ENCODE results near the gene SLC6A17. TPM values are rescaled to one million over a fixed set of nuclear protein-coding genes. Genes with fewer than 3 reads are reported as not detected.

Gene SLC6A17
- total RNA-seq, 1 experiment from 2014 or later, result 0.17 TPM

GRCh38 chr1:110153407-110153950, 3.2 kb downstream of the SLC6A17 start:
- Histone ChIP-seq H4K91ac (ENCODE audit: insufficient read length, low read depth, low read length) (no peak overlapping the region), H3K4ac (ENCODE audit: low read depth, low read length) (no peak overlapping the region), H3K4me2 (ENCODE audit: insufficient read depth, insufficient read length, low read length) (no peak overlapping the region), H3K23ac (ENCODE audit: insufficient read length, low read depth, low read length) (no peak overlapping the region), H2AFZ (ENCODE audit: low read length) (no peak overlapping the region), H3K14ac (ENCODE audit: insufficient read depth, low read length) (no peak overlapping the region), H3K79me1 (ENCODE audit: insufficient read depth, low read depth, low read length, poor library complexity, severe bottlenecking) (no peaks in the 10 kb centered on the region), H2BK15ac (ENCODE audit: low read depth, low read length) (no peak overlapping the region), H4K20me1 (ENCODE audit: control insufficient read depth, insufficient read depth, insufficient read length) (peaks cover 3% of the 10 kb centered on the region), H3K4me1 (ENCODE audit: insufficient read depth, low read length) (no peaks in the 10 kb centered on the region), H2BK5ac (ENCODE audit: insufficient read length, low read length) (no peak overlapping the region), H4K8ac (replicated peaks; ENCODE audit: insufficient read length, low read depth, low read length) (no peak overlapping the region), H2BK12ac (ENCODE audit: insufficient read length, low read depth, low read length) (no peak overlapping the region), H3K27me3 (ENCODE audit: insufficient read depth, low read length) (peaks cover 34% of the 10 kb centered on the region), H2AK5ac (ENCODE audit: insufficient read length, low read length) (no peak overlapping the region), H2BK20ac (ENCODE audit: low read depth, low read length, poor library complexity, severe bottlenecking) (no peak overlapping the region), H3K79me2 (ENCODE audit: insufficient read depth, low read length) (no peaks in the 10 kb centered on the region), H3K9me3 (ENCODE audit: control insufficient read depth, low read depth, low read length) (no peaks in the 10 kb centered on the region), H4K5ac (ENCODE audit: insufficient read length, low read depth, low read length) (no peak overlapping the region), H3T11ph (ENCODE audit: low read length) (no peak overlapping the region), H3K27ac (ENCODE audit: insufficient read length, low read depth, low read length) (no peak overlapping the region), H3K56ac (ENCODE audit: insufficient read length, low read depth, low read length) (no peak overlapping the region), H2BK120ac (ENCODE audit: low read depth, low read length, poor library complexity, severe bottlenecking) (no peak overlapping the region), H3K18ac (ENCODE audit: insufficient read length, low read depth, low read length) (no peak overlapping the region), H3K23me2 (ENCODE audit: insufficient read length, low read depth, low read length, poor library complexity, severe bottlenecking) (peaks cover 13% of the 10 kb centered on the region), H3K9ac (ENCODE audit: extremely low read depth, insufficient read length, low read length) (no peak overlapping the region)
- TF ChIP-seq, protein P1, sequence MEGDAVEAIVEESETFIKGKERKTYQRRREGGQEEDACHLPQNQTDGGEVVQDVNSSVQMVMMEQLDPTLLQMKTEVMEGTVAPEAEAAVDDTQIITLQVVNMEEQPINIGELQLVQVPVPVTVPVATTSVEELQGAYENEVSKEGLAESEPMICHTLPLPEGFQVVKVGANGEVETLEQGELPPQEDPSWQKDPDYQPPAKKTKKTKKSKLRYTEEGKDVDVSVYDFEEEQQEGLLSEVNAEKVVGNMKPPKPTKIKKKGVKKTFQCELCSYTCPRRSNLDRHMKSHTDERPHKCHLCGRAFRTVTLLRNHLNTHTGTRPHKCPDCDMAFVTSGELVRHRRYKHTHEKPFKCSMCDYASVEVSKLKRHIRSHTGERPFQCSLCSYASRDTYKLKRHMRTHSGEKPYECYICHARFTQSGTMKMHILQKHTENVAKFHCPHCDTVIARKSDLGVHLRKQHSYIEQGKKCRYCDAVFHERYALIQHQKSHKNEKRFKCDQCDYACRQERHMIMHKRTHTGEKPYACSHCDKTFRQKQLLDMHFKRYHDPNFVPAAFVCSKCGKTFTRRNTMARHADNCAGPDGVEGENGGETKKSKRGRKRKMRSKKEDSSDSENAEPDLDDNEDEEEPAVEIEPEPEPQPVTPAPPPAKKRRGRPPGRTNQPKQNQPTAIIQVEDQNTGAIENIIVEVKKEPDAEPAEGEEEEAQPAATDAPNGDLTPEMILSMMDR (conservative IDR thresholded peaks at IDR 0.05), result no peak
- H3K27ac Mint-ChIP-seq, result no peak overlapping the region
- peaks cover 5 to 12% of the 10 kb centered on the region in 2 experiments; a peak in 3 of 4 replicates for H3K4me1 Mint-ChIP-seq
- no peak for DNase-seq
- no peak overlapping the region for H3K4me3 Mint-ChIP-seq
- peaks cover 70% of the 10 kb centered on the region for H3K27me3 Mint-ChIP-seq (ENCODE audit: low read depth)
- 0 out of 7 replicates have a peak, but pooled peaks cover 0 to 1% (median 0%) of the 10 kb centered on the region in 3 experiments for H3K36me3 Mint-ChIP-seq (ENCODE audit: insufficient read depth in 1 of 3, low read depth in 3 of 3)
- no peaks in the 10 kb centered on the region; a peak in 2 of 5 replicates for H3K9me3 Mint-ChIP-seq

Measured in H9 (cell line).